HG02571 (cell line): ENCODE results near the gene CCDC183.
"Not testable (repeated sequence)": the region's sequence is repeated elsewhere in the genome, so short reads cannot be mapped to it uniquely, and the experiment has no call there.

Experiments used
- ATAC-seq: cut with Tn5 transposase; IDR thresholded peaks from one replicate; pipeline ENCODE4 v1.9.1; 2021; ENCODE audit warnings: mild to moderate bottlenecking, moderate library complexity; ENCODE audit not compliant: unreplicated experiment

Gene CCDC183

GRCh38 chr9:136784249-136784996 is 11.7 kb upstream of the CCDC183 start:
- no peak for ATAC-seq

DNA sequence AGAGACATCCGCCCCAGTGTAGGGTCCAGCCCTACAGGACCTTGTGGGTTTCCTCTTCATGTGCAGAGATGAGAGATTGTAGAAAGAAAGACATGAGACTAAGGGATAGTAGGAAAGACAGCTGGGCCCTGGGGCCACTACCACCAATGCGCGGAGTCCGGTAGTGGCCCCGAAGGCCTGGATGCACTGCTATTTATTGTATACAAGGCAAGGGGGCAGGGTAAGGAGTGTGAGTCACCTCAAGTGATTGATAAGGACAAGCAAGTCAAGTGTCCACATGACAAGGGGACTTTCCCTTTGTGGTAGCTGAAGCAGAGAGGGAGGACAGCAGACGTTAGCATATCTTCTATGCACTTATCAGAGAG is 11.2 kb upstream of the CCDC183 start:
- no peak for ATAC-seq

- not testable (repeated sequence) for ATAC-seq
Observed at GRCh38 chr9:136785565-136786355, 10.4 kb upstream of the CCDC183 start.

- no peak for ATAC-seq
Observed at GRCh38 chr9:136786451-136786850, 9.7 kb upstream of the CCDC183 start.

DNA sequence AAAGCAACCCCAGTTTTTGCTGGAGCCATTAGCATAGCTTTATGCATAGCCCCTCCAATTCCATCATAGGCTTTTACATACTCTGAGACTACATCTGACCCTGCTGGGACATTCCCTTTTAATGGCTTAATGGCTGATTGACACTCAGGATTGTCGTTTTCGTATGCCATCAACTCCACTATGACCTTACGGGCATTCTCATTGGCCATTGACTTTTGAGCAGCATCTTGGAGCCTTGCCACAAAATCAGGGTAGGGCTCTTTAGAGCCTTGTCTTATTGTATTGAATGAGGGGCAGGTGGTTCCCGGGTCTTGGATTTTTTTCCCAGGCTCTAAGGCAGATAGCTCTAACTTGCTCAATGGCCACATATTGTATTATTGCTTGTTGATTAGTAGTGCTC is 9.2 kb upstream of the CCDC183 start:
- ATAC-seq: not testable (repeated sequence)

GRCh38 chr9:136787690-136788400 is 8.3 kb upstream of the CCDC183 start:
- ATAC-seq: no peak

DNA sequence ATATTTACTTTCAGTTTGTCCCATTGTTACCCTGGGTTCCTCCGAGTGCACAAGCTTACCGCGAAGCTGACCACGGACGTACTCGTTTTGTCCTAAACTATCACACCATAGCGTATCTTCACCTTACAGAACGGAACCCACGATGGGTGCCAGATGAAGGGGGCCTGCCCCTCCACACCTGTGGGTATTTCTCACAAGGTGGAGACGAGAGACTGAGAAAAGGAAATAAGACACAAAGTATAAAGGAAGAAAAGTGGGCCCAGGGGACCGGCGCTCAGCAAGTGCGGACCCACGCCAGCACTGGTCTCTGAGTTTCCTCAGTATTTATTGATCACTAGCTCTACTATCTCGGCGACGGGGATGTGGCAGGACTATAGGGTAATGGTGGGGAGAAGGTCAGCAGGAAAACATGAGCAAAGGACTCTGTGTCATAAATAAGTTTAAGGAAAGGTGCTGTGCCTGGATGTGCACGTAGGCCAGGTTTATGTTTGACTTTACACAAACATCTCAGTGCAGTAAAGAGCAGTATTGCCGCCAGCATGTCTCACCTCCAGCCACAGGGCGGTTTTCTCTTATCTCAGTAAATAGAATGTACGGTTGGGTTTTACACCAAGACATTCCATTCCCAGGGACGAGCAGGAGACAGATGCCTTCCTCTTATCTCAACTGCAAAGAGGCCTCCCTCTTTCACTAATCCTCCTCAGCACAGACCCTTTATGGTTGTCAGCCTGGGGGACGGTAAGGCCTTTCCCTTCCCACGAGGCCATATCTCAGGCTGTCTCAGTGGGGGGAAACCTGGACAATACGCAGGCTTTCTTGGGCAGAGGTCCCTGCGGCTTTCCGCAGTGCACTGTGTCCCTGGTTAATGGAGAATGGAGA is 7.3 kb upstream of the CCDC183 start:
- not testable (repeated sequence) for ATAC-seq

- ATAC-seq: no peak
Observed at GRCh38 chr9:136789523-136789937, 6.6 kb upstream of the CCDC183 start.

GRCh38 chr9:136790640-136791515 is 5.3 kb upstream of the CCDC183 start, which contains the start of gene TMEM141:
Gene TMEM141 (plus strand): TSS chr9:136791344. CDS start chr9:136791371, 27 bp downstream.
- peak; percentile 84 for ATAC-seq

GRCh38 chr9:136791516-136792276 is 4.4 kb upstream of the CCDC183 start:
- ATAC-seq: no peak

DNA sequence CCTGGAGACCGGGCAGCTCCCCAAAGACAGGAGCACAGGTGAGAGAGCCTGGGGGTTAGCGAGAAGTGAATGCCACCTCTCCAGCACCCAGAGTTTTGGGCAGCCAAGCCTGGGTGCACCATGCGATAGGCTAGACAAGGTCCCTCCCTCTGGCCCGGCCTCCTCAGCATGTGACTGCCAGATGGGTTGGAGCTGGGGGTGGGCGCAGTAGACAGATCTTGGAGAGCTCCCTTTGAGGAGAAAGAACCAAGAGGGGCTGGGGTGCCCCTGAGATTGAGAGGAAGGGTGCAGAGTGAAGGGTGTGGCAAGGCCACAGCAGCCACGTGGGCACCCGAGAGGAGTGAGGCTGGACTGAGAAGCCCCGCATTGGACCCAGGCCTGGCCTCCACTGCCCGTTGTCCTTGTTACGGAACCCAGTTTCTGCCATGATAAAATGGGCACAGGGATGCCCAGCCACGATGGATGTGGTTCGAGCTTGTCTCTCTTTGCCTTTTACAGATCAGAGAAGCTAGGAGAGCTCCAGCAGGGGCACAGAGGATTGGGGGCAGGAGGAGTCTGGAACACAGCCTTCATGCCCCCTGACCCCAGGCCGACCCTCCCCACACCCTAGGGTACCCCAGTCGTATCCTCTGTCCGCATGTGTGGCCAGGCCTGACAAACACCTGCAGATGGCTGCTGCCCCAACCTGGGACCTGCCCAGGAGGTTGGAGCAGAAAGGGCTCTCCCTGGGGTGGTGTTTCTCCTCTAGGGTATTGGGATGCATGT is 3.6 kb upstream of the CCDC183 start:
- ATAC-seq: no peak

DNA sequence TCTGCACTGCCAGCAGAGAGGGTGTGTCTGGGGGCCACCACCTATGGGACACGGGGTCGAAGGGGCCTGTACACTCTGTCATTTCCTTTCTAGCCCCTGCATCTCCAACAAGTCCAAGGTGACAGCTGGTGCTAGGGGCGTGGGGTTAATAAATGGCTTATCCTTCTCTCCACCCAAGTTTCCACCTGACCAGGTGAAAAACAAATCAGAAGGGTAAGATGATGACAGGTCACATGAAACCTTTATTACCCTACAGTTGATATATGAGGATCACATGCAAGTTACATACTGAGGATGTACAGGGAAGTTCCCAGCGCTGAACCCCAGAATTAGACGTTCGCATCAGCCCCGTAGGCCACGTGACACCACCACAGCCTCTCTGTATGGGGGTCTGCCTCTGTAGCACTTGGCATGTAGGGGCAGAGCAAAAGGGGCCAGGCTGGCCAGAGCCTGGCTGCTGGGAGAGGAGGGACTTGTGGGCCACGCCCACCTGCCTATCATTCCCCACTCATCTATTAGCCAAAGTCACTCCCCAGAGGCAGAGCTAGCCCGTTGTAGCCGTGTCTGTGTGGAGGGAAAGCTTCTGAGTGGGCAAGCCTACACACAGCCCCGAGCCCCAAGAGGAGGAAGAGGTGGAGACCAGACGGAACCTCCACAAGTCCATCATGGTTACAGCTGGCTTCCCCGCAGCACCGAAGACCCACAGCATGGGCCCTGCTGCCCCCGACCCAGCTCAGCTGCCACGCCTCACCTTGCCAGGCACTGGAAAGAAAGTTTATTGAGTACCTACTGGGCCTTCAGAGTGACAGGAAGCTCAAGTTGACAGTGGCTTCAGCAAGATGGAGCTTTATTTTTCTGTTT is 2.8 kb upstream of the CCDC183 start:
- no peak for ATAC-seq

DNA sequence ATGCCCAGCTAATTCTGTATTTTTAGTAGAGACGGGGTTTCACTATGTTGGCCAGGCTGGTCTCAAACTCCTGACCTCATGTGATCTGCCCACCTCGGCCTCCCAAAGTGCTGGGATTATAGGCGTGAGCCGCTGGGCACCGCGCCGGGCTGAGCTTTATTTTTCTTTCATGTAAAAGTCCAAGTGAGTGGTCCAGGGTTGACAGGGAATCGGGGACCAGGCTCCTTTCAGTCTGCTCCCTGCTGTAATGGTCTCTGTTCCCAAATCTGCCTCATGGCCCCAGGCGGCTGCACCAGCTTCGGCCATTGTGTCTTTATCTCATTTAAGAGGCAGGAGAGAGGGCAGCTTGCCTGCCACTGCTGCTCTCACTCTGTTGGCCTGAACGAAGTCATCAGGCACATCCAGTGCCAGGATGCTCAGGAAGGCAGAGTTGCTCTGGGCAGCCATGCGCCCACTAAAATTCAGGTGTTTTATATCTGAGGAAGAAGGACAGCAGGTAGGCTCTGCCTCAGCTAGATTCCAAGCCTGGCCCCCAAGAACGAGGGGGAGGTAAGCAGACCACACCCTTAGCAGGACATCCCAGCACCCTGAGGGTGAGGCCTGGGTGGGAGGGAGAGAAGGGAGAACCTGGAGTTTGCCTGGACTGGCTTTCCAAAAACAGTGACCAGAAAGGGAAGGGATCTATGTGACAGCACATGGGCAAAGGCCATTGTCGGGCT is 1.7 kb upstream of the CCDC183 start:
- no peak for ATAC-seq

DNA sequence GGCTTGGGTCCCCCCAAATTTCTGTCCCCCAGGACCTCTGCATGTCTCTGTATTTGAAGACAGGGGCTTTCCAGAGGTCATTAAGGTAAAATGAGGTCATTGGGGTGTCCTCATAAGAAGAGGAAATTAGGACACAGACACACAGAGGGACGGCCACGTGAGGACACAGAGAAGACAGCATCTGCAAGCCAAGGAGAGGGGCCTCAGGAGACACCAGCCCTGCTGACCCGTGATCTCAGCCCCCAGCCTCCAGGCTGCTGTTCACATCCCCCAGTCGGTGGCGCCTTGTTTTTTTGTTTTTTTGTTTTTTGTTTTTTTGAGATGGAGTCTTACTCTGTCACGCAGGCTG is 1.2 kb upstream of the CCDC183 start:
- ATAC-seq: no peak

DNA sequence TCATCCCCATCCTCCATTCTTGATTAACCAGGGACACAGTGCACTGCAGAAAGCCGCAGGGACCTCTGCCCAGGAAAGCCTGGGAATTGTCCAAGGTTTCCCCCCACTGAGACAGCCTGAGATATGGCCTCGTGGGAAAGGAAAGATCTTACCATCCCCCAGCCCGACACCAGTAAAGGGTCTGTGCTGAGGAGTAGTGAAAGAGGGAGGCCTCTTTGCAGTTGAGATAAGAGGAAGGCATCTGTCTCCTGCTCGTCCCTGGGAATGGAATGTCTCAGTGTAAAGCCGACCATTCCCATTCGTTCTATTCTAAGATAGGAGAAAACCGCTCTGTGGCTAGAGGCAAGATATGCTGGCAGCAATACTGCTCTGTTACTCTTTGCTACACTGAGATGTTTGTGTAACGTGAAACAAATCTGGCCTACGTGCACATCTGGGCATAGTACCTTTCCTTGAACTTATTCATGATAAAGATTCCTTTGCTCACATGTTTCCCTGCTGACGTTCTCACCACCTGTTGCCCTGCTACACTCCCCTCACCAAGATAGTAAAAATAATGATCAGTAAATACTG is 723 bp downstream of the CCDC183 start:
- not testable (repeated sequence) for ATAC-seq

DNA sequence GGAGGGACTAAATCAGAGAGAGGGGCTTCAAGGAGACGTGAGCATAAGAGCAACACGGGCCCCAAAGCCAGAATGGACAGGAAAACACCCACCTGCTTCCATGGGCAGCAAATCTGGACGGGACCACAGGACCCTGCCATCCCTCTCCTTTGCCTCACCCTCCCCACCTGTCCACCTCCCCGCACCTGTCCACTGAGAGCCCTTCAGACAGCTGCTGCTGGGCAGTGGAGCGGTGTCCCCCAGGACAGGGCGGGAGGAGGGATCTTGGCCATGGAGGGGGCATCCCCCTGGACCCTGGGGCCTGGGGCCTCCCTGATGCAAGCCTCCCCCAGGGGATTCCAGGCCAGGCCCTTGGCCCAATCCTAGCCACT is 2.6 kb downstream of the CCDC183 start:
- ATAC-seq: no peak
